HG03135 (cell line): ENCODE results near the gene SMCO2.

ENCODE experiments used
- ATAC-seq: cut with Tn5 transposase; IDR thresholded peaks from one replicate; pipeline ENCODE4 v1.9.1; 2021; ENCODE audit warnings: mild to moderate bottlenecking, moderate library complexity; ENCODE audit not compliant: unreplicated experiment

Gene SMCO2

DNA sequence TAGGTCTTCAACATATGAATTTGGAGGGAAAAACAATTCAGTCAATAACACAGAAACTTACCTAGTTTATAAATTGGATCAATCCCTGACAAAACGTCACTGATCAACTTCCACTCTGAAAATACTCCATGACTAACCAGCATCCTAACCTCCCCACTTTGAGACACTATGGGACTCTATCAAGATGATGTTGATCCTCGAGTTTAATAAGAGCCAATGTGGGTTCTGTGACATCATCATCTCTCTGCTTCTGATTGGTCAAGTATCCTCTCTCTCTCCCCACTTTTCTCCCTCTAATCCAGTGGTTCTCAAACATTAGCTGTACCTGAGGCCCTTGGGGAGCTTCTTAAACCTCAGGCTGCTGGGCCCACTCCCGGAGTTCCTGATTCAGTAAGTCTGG lies at the start of gene SMCO2:
Gene SMCO2, plus strand, starts transcription at position 301 of the 400 bp plus-strand sequence. CDS start 23,896 bp downstream, outside the sequence.
- no peak for ATAC-seq

DNA sequence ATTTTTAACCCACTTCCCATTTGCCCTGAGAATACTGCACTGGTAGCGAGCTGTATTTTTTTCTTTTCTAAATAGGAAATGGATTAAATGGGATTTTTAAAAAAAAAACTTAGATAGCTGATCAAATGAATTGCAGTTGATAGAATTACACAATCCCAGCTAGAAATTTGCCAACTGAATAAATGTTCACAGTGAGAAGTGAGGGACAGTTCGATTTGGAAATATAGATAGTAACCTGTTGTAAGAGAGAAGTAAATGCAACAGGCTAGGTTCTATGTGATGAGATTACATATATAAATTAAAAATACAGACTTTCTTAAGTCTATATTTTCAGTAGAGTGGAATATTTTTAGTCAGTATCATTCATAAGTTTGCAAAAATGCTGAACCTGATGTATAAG lies 48.1 kb upstream of the SMCO2 start:
- no peak for ATAC-seq

DNA sequence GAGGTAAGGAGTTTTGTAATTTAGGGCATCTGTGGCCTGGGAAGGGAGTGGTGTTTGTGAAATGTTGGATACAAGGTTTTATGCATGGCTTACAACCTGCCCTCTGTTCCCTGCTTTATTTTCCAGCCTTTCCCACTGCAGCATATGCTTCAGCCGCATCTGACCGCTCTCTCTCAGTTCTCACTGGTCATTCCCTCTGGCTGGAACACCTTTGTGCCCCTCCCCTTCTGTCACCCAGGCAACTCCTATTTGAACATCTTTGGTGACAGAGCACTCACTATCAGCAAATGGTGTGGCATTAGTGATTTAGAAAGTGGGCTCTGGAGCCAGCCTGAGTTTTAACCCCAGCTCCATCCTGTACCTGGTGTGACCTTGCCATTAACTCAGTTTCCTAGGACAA lies 47.5 kb upstream of the SMCO2 start:
- no peak for ATAC-seq

DNA sequence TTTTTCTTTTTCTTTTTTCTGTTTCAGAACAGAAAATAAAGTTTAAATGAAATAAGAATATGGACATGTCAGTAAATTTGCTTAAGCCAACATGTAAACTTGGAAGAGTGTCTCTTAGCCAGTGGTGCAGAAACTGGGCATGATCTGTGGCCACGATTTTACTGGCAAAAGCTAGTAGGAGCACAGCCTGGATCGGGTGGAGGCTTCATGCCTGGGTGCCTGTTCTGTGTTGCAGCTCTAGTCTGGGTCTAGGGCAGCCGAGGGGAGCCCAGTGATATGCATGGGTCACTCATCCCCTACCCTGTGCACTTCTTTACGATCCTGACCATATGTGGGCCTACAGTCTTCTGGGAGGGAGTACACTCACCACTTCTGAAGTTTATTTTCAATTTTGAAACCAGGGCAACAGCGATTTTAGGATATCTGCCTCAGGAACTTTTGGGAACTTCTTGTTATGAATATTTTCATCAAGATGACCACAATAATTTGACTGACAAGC lies 45.6 kb upstream of the SMCO2 start:
- ATAC-seq, result no peak

DNA sequence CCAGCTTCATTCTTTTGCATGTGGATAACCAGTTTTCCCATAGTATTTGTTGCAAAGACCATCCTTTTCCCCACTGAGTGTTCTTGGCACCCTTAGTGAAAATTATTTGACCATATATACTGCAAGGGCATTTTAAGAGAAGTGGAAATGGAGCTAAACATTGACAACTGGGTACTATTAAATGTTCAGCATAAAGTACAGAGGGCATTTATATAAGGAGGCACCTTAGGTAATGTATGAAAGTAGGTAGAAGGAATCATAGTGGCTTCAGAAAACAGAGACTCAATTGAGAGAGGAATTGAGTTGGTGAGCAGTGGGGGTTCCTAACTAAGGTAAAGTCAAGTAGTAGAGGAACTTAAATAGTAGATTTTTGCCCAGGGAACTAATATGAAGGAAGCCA lies 34.5 kb upstream of the SMCO2 start:
- no peak for ATAC-seq

DNA sequence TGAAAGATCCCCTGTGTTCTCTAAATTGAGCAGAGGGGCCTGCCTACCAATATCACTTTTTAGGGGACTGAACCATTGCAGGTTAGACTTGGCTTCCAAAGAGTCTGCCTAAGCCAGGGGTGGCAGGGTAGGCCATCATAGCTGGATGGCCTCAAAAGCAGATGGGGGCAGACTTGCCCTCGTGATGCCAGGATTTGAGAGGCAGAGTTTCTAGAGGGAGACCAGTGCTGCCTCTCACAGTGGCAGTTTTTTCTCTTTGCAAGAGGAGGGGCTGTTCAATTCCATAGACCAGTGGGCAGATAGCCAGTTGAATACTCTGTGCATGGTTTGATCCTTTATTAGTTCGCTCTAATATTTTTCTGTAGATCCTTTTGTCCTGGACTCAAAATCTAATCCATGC lies 23.8 kb upstream of the SMCO2 start:
- ATAC-seq, result no peak

DNA sequence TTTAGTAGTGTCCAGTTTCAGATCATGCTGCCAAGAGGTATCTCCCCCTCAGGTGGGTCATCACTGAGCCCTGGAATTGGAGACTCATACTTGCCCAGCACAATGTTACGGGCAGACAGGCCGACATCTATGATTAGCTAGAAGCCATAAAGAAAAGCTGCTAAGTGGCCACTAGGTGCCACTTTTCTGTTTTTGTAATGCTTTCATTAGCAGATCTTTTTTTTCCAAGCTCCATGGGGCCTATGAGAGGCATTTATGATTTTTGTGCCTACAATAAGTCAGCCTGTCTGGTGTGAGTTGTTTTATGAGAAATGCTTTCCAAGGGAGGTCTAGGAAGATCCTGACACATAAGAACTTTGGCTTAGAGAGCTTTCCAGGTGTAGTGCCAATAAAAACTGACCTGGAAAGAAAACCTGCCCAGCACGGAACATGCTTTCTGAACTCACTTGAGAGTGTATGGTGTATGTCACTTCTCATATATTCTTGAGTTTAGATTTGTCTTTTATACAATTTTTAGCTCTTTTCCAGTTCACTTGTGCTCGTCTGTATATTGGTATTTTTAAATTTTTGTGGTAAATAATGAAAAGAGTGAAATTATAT lies 21.8 kb upstream of the SMCO2 start:
- no peak for ATAC-seq

DNA sequence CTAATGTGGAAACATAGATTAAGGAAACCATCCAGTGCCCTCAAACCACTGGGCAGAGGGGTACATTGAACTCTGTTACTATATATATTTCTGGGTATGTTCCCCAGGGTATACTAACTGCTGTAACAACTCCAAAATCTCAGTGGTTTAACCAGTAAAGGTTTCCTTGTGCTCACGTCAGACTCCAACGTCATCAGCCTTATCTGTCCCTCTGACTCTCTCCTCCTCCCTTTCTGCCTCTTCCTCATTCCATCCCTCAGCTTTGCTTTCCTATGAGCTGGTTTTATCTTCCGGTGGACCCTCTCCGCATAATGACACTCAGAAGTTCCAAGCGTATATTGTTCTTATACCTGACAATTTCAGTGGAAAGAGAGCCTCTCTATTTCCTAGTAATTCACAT lies 21.2 kb upstream of the SMCO2 start:
- no peak for ATAC-seq

DNA sequence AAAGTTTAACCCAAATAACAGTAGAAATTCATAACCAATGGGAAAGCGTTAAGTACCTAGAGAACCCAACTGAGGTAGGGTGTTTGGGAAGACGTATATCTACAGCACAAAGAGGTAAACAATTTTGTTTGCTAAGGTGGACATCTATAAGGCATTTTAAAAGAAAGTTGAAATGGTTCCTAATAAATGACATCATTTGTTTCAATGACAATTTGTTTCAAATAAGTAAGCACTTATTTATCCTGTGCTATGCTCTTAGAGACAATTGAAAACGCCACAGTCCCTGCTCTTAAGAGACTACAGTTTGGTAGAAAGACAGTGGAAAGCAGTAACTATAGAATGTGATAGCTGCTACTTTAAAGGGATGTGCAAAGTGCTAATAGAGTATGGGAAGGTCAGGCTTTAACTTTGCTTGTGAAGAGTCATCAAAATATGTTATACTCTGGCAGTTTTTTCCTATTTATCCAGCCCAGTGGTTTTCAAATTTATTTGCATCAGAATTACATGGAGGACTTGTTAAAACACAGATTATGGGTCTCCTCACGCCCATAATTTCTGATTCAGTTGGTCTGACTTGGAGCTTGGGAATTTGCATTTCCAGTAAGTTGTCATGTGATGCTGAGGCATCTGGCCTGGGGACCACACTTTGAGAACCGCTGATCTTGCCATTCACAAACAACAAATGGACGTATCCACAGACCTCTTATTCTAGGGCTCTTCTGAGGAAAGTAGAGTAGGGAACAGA lies 19.6 kb upstream of the SMCO2 start:
- no peak for ATAC-seq

DNA sequence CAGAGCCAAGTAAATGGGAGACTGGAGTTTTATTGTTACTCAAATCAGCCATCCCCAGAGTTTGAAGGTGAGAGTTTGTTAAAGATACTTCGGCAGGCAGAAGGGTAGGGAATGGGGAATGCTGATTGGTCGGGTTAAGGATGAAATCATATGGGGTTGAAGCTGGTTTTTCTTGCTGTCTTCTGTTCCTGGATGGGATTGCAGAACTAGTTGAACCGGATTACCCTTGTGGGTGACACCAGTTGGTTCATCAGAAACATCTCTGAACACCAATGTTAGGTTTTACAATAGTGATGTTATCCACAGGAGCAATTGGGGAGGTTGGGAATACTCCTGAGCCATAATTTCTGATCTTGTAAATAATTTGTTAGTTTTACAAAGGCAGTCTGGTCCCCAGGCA lies 18.7 kb upstream of the SMCO2 start:
- no peak for ATAC-seq

DNA sequence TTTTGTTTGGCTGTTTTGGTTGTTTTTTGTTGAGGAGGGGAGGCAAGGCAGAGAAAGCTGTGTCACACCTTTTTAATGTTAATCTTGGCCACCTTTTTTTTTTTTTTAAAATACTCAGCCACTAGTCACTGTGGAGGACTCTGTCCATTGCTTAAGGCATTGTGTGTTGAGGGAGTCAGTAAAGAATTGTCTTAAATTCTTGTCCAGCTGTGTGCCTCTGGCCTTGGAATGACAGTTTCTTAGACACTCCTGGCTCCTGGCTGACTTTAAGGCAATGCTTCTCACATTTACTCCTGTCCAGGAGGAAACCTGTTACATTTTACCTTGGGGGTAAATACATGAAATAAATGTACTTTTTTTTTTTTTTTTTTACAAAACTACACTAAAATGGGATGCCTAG lies 18.1 kb upstream of the SMCO2 start:
- ATAC-seq, result no peak

DNA sequence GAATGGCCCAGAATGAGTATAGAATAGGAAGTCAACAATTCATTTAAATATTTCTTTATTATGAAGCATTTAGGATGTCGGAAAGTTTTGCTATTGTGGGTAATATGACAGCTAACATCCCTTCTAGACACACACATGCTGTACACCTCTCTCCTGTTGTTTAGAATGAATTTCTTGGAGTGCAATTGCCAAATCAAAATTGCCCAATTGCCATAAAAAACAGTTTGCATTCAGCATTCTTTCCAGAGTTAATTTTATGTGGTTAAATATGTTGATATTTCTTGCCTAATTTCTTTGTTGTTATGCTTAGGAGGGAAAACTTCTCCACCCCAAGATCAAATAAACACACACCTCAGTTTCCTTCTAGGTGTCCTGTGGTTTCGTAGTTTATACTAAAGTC lies 16.9 kb upstream of the SMCO2 start:
- no peak for ATAC-seq

DNA sequence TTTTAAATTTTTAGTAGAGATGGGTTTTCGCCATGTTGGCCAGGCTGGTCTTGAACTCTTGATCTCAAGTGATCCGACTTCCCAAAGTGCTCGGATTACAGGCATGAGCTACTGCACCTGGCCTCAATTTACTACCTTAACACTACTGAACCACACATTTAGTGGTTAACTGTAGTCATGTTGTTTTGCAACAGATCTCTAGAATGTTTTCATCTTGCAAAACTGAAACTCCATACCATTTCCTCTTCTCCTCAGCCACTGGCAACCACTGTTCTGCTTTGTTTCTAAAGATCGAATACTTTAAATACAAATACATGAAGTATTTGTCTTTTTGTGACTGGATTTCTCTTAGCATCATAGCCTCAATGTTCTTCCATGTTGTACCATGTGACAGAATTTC lies 15.4 kb upstream of the SMCO2 start:
- no peak for ATAC-seq

DNA sequence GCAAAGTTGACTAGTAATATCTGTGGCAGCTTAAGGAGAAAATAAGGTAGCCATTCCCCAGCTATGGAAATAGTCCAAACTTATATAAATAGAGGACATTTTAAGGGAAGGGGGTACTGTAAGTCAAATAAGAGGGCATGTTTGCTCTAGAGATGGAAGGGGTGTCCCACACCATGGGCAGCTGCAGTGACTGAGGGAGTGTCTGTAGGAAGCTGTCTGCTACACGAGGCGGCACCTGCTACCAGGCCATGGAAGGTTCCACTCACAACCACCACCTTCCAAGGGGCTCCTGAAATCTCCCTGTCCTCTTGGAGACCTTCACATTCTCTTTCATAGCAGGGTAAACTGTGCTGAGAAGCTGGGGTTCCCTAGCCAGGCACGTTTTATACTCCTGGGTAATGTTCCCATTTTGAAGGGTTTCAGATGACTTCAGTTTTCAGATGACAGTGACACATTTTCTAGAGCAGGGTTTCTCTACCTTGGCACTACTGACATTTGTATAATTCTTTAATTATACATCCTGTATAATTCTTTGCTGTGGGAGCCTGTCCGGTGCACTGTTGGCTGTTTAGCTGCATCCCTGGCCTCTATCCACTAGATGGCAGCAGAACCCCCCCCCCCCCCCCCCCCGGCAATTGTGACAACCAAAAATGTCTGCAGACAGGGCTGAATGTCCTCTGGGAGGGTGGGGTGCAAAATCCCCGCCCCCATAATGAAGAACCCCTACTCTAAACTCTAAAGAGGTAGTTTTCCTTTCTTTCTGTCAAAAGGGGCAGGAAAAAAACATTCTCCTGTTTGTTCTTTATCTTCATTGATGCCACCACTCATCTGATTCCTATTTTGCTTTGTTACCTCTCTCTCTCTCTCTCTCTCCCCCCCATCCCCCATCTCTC lies 11.6 kb upstream of the SMCO2 start:
- ATAC-seq, result no peak

DNA sequence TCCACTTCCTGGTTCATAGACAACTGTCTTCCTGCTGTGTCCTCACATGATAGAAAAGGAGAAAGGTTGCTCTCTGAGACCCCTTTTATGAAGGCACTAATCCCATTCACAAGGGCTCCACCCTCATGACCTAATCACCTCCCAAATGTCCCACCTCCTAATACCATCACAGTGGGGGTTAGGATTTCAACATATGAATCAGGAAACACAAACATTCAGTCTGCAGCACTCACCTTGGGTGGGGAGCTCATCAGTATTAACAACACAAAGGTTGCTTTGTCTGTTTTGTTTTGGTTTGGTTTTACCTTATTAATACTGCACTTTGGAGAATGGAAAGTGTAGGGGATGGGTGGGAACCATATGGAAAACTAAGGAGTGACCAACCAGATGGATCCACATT lies 10.5 kb upstream of the SMCO2 start:
- ATAC-seq, result no peak

DNA sequence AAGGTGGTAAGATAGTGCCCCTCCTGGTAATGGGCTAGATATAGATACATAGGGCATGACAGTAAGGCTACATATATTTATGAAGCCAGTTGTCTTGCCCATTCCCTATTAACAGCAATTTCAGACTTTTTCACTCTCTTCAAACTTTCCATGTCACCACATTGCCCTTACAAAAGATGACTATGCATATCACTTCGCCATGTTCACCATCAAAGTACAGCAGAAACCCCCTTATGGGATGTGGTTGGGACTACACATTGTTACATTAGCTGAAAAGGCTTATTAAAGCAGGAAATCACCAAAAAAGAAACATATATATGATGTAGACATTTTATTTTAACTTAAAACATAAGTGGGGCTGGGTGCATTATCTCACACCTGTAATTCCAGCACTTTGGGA lies 9.8 kb upstream of the SMCO2 start:
- ATAC-seq, result no peak

DNA sequence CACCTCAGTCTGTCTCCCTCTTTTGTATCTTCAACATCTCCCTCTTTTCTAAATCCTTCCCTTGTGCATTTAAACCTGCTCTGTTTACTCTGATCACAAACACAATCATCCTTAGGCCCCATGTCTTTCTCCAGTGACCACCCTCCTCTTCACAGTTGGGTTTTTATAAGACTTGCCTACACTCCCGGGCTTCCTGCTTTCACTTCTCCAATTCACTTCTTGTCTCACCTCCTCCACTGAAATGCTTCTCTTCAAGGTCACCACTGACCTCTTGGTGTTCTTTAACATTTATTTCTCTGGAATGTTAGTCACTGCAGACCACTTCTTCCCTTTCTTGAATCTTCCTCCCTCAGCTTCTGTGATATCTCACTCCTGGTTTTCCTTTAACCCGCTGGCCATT lies 8.7 kb upstream of the SMCO2 start:
- no peak for ATAC-seq

DNA sequence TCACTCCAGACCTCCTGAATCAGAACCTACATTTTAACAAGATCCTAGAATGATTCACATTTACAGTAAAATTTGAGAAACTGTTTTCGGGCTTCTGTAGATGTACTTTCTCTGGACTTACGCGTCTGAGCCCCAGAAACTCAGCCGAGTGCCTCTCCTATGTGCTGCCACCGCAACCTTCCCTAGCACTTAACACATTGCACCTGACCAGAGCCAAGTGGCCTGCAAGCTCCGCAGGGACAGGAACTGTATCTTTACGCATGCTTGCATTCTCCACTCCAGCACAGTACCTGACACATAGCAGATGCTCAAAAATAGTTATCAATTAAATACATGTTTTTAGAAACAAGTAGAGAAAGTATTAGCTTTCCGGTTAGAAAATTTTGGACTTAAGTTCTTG lies 1.2 kb downstream of the SMCO2 start:
- ATAC-seq, result no peak

DNA sequence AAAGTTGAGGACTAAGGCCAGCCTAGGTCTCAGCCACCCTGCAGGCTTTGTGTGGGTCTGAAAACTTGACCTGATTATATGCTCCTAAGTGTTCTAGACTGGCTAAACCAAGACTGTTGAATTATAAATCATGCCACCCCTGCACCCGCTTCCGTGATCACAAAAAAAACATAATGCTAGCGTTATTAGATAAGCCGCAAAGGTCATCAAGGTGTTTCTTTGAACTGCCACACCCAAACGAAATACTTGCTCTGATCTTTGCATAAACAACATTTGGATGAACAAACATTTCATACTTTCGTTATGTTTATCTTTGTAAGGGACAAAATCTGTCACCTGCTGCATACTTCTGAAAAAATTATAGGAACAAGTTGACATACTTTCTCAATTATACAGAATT lies 2.5 kb downstream of the SMCO2 start:
- ATAC-seq, result no peak

DNA sequence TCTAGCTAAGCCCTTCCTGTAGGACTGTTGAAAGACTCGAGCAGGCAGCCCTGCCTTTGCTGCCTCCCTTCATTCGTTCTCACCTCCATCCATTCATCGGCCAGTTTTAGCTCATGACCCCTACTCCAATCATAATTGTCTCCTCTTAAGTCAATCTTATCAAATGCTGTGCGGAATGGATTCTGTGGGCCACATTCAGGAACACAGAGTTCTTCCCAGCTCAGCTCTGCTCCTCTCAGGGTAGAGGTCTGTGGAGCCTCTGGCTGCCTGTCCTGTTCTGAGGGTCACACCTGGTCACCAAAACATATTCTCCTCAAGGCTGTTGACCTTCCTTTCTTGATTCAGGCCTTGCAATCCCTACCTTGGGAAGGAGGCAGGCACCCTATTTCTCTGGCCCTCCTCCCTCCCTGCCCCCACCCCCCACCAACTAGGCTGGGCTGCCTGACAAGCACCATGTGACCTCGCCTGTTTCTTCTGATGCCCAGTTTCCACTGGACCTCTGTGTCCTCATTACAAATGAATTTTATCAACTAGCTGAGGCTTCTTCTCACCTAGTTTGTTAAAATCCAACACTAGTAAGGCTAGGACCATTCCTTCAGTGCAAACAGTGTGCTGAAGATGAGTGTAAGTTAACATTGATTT lies 3.5 kb downstream of the SMCO2 start:
- no peak for ATAC-seq
